KMS-11 (cell line): ENCODE data around the gene TK1.

Experiments used
- H2AFZ ChIP-seq: fragments of 200-600 bp; sonication (generic); 2 replicates; pipeline ENCODE4 v1.6.1; 2016; ENCODE audit warnings: antibody characterized with exemption, mixed run types, low read depth
- H3K27ac ChIP-seq: fragments of 200-600 bp; sonication (generic); 2 replicates; pipeline ENCODE4 v1.6.1; 2016; ENCODE audit warnings: mild to moderate bottlenecking, mixed run types
- H3K27me3 ChIP-seq: fragments of 200-600 bp; sonication (generic); 2 replicates; pipeline ENCODE4 v1.6.1; 2017; ENCODE audit warnings: mild to moderate bottlenecking, low read depth, mixed run types, moderate library complexity; ENCODE audit not compliant: insufficient read depth
- H3K36me3 ChIP-seq: fragments of 200-600 bp; sonication (generic); 2 replicates; pipeline ENCODE4 v1.6.1; 2017; ENCODE audit warnings: mild to moderate bottlenecking, mixed run types; ENCODE audit not compliant: insufficient read depth
- H3K4me1 ChIP-seq: fragments of 200-600 bp; sonication (generic); 2 replicates; pipeline ENCODE4 v1.6.1; 2016; ENCODE audit warnings: mild to moderate bottlenecking, low read depth, mixed run types; ENCODE audit not compliant: poor library complexity, severe bottlenecking
- H3K4me2 ChIP-seq: fragments of 200-600 bp; sonication (generic); 2 replicates; pipeline ENCODE4 v1.7.0; 2016; ENCODE audit warnings: mild to moderate bottlenecking, mixed run types
- H3K4me3 ChIP-seq: fragments of 200-600 bp; sonication (generic); IDR thresholded peaks from 2 replicates; pipeline ENCODE4 v1.6.1; 2017; ENCODE audit warnings: low read depth, low read length, mixed read lengths; ENCODE audit not compliant: insufficient read depth
- H3K79me2 ChIP-seq: fragments of 200-600 bp; sonication (generic); 2 replicates; pipeline ENCODE4 v1.6.1; 2016; ENCODE audit warnings: low read depth, mixed run types; ENCODE audit not compliant: insufficient read depth
- H3K9ac ChIP-seq: fragments of 200-600 bp; sonication (generic); 2 replicates; pipeline ENCODE4 v1.6.1; 2016; ENCODE audit warnings: mild to moderate bottlenecking, mixed run types
- H4K20me1 ChIP-seq: fragments of 200-600 bp; sonication (generic); 2 replicates; pipeline ENCODE4 v1.6.1; 2016; ENCODE audit warnings: mild to moderate bottlenecking, mixed run types; ENCODE audit not compliant: insufficient read depth
- TF ChIP-seq, protein P1 (sequence below): fragments of 200-600 bp; sonication (generic); conservative IDR thresholded peaks from 2 replicates; pipeline ENCODE4 v1.6.1; 2017; ENCODE audit warnings: low read depth, mild to moderate bottlenecking, antibody characterized with exemption, low read length, moderate library complexity, mixed read lengths

Gene TK1

DNA sequence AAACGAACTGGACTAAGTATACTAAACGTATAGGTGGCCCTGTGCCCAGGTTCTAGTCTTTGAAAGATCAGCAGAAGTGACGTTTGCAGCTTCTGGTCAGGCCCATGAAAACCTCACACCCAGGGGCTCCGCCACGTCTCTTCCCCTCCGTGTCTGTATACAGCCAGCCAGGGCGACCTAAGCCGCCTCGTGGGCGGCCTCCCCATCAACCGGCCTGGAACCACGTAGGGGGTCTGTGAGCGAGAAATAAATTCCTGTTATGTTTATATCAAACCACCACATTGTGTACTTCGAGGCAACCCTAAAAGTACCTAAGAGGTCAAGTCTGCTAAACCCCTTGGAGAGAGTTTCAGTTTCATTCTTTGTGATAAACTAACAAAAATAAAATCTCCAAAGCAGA lies 6.8 kb downstream of the TK1 start:
- H3K27ac ChIP-seq: peak overlapping the region; percentile 75
- no peaks in the 10 kb centered on the region; the same call in 1 of the 2 replicates for H3K36me3 ChIP-seq
- no peak overlapping the region for H3K4me3 ChIP-seq
- peaks cover 58% of the 10 kb centered on the region for H3K79me2 ChIP-seq
- H2AFZ ChIP-seq: no peak overlapping the region
- H3K4me2 ChIP-seq: peak overlapping the region; percentile 96
- no peaks in the 10 kb centered on the region for H4K20me1 ChIP-seq
- TF ChIP-seq, protein P1, sequence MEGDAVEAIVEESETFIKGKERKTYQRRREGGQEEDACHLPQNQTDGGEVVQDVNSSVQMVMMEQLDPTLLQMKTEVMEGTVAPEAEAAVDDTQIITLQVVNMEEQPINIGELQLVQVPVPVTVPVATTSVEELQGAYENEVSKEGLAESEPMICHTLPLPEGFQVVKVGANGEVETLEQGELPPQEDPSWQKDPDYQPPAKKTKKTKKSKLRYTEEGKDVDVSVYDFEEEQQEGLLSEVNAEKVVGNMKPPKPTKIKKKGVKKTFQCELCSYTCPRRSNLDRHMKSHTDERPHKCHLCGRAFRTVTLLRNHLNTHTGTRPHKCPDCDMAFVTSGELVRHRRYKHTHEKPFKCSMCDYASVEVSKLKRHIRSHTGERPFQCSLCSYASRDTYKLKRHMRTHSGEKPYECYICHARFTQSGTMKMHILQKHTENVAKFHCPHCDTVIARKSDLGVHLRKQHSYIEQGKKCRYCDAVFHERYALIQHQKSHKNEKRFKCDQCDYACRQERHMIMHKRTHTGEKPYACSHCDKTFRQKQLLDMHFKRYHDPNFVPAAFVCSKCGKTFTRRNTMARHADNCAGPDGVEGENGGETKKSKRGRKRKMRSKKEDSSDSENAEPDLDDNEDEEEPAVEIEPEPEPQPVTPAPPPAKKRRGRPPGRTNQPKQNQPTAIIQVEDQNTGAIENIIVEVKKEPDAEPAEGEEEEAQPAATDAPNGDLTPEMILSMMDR: 0 out of 2 replicates have a peak, but pooled peaks have one; percentile 6
- H3K27me3 ChIP-seq: no peaks in the 10 kb centered on the region
- H3K9ac ChIP-seq: peak overlapping the region; percentile 20; the same call in 1 of the 2 replicates
- H3K4me1 ChIP-seq: peaks cover 95% of the 10 kb centered on the region

DNA sequence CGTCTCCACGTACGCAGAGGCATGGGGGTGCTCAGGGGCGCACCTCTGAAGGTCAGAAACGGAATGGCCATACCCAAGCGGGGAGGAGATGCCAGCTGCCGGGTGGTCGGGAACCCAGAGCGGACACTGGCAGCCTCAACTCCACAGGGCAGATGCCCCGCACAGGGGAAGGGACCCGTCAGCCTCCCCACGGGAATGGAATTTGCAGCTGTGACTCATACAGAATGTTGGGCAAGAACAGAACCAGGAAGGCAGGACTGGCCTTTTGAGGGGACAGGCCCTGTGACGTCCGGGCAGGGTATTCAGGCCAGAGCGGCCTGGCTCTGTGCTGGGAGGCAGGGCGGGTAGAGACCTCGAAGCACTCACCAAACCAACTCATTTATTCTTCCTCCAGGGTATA lies 7.5 kb downstream of the TK1 start:
- H4K20me1 ChIP-seq: no peaks in the 10 kb centered on the region
- no peak overlapping the region; the same call in 1 of the 2 replicates for H3K9ac ChIP-seq
- H3K27ac ChIP-seq: peak overlapping the region; percentile 75
- H3K4me3 ChIP-seq: no peak overlapping the region
- TF ChIP-seq, protein P1: no peak
- H3K4me2 ChIP-seq: peak overlapping the region; percentile 96
- H3K27me3 ChIP-seq: no peaks in the 10 kb centered on the region
- H2AFZ ChIP-seq: no peak overlapping the region
- H3K79me2 ChIP-seq: peaks cover 51% of the 10 kb centered on the region; the same call in 1 of the 2 replicates
- H3K4me1 ChIP-seq: peaks cover 95% of the 10 kb centered on the region
- H3K36me3 ChIP-seq: no peaks in the 10 kb centered on the region; the same call in 1 of the 2 replicates

DNA sequence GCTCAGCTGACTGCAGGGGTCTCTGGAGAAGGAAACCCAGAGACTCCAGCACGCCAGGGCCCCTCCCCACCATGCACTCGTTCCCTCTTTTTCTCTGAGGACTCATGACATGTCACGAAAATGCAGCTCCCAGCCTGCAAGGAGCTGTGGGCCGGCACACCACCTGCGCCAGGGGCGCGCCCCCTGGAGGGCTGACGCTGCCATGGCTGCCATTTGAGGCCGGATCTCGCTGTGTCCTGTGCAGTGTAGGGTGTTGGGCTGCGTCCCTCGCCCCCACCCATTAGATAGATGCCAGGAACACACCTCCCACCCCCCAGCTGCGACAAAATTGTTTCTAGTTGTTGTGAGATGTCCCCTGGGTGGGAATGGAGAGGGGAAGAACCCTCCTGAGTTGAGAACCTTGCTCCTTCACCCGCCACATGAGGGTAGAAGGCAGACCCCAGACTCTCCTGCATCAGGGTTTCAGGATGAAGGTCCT lies 10.3 kb downstream of the TK1 start:
- no peak overlapping the region for H3K4me3 ChIP-seq

DNA sequence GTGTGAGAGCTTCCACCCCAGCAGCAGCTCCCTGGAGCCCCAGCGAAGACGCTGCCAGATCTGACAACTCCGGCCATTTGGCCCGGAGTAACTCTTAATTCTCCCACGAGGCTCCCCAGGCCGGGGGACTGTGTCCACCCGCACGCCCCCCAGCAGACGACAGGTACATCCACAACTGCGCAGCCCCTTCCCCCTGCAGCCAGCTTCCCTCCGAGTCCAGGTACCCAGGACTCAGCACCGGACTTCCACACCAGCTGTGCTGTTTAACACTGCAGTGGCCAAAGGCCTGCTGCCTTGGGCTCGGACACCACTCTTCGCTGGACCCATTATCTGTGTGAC lies 11.2 kb downstream of the TK1 start:
- no peaks in the 10 kb centered on the region for H3K27me3 ChIP-seq
- no peak overlapping the region for H3K9ac ChIP-seq
- peaks cover 95% of the 10 kb centered on the region for H3K4me1 ChIP-seq
- peaks cover 40% of the 10 kb centered on the region for H3K79me2 ChIP-seq
- H3K27ac ChIP-seq: peak overlapping the region; percentile 72
- no peaks in the 10 kb centered on the region for H4K20me1 ChIP-seq
- peak overlapping the region; percentile 50; the same call in 1 of the 2 replicates for H3K4me2 ChIP-seq
- peaks cover 9% of the 10 kb centered on the region; the same call in 1 of the 2 replicates for H3K36me3 ChIP-seq
- TF ChIP-seq, protein P1: no peak
- no peak overlapping the region for H3K4me3 ChIP-seq
- H2AFZ ChIP-seq: no peak overlapping the region

More for the DNA sequence above, 10.3 kb downstream of the TK1 start:
- peak overlapping the region; percentile 72; the same call in 1 of the 2 replicates for H3K27ac ChIP-seq
- TF ChIP-seq, protein P1: peak; percentile 91
- no peak overlapping the region for H2AFZ ChIP-seq
- no peaks in the 10 kb centered on the region for H3K27me3 ChIP-seq
- peaks cover 36% of the 10 kb centered on the region; the same call in 1 of the 2 replicates for H3K79me2 ChIP-seq
- H3K4me1 ChIP-seq: peaks cover 95% of the 10 kb centered on the region
- peaks cover 4% of the 10 kb centered on the region; the same call in 1 of the 2 replicates for H3K36me3 ChIP-seq
- H3K9ac ChIP-seq: no peak overlapping the region
- no peaks in the 10 kb centered on the region for H4K20me1 ChIP-seq
- peak overlapping the region; percentile 2; the same call in 1 of the 2 replicates for H3K4me2 ChIP-seq
